Stimulated activated CD4-positive, alpha-beta T cell treated with anti-CD3 and anti-CD28 coated beads, TNF-alpha, amount 100 ng/mL, for 48 hours (primary cell): ENCODE results near the gene PPP1R16B.

Experiments
- DNase-seq, 3 donors: peaks; one replicate each; pipeline ENCODE4 v3.0.0-alpha.2; 2020; ENCODE audit warnings: low read depth in 3 of 3

PPP1R16B gene

GRCh38 chr20:38805502-38805957 is at the start of gene PPP1R16B:
TSS of gene PPP1R16B (plus strand) at chr20:38805697. CDS start at chr20:38835926, 30,229 bp downstream.
- peak; percentile 47 to 77 (median 48) for DNase-seq

GRCh38 chr20:38757145-38757775 is 48.2 kb upstream of the PPP1R16B start:
- DNase-seq = no peak

- no peak for DNase-seq
Observed at GRCh38 chr20:38759106-38759505, 46.4 kb upstream of the PPP1R16B start.

DNA sequence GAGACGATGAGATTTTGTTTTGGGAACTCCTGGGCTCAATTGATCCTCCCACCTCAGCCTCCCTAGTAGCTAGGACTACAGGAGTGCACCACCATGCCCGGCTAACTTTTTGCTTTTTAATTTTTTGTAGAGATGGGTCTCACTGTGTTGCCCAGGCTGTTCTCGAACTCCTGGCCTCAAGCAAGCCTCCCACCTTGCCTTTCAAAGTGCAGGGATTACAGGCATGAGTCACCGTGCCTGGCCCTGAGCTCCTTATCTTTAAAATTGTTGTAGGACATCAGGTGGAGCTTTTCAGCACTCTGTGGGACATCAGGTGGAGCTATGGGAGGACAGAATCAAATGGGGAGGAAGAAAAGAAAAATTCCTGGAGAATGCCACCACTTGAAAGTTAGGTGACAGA is 44.5 kb upstream of the PPP1R16B start:
- DNase-seq = no peak

DNA sequence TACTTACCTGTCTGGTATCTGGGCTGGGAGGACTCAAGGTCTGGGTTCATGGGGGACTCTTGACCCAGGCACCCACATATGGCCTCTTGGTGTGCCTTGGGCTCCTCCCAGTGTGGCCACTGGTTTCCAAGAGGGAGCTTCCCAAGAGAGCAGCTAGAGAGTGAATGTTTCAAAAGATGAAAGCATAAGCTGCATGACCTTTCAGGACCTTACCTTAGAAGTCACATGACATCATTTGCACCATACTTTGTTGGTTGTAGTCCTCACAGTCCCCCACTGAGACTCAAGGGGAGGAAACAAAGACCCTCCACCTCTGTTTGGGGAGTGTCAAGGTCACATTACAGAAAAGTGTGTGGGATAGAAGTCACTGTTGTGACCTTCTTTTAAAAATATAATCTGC is 43.3 kb upstream of the PPP1R16B start:
- DNase-seq = no peak

DNA sequence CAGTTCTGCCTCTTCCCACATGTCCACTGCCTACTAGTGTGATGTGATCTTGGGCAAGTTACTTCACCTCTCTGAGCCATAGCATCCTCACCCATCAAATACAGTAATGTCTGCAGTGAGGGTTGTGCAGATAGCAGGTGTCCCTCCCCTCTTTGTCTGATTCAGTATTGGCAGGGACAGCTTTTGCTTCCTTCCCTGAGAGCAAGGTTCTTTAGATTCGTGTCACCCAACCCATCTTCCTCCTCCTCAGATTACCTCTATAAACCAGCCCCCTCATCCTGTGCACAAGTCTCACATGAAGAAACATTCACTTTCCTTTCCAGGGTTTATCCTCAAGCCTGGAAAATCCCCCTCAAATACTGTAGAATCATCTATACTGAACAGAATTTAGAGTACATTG is 41.9 kb upstream of the PPP1R16B start:
- DNase-seq = no peak

DNA sequence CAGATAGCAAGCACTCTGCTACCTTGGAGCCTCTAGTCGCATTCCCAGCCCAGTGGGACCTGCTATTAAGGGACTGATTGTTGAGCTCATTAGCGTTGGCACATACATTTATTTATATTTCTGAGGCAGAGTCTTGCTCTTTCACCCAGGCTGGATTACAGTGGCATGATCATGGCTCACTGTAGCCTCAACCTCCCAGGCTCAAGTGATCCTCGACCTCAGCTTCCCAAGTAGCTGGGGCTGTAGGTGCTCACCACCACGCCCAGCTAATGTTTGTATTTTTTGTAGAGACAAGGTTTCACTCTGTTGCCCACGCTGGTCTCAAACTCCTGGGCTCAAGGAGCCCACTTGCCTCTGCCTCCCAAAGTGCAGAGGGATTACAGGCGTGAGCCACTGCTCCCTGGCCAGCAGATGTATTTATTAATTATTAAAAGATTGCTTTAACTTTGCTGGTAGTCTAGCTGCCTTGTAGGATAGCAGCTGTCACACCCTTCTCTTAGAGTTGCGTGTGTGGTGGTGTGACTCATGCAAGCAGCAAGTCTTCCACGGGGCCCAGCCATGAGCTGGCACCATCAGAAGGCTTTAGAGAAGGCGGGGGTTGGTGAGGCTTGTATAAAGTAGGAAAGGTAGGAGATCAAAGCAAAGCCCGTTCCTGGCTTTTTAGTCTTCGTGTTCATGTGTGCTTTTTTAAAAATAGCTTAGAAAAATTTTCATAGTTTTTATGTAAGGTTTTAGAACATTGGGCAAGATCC is 40.8 kb upstream of the PPP1R16B start:
- DNase-seq = peak; percentile 44 to 51 (median 46)

- no peak for DNase-seq
Observed at GRCh38 chr20:38766071-38766470, 39.4 kb upstream of the PPP1R16B start.

DNA sequence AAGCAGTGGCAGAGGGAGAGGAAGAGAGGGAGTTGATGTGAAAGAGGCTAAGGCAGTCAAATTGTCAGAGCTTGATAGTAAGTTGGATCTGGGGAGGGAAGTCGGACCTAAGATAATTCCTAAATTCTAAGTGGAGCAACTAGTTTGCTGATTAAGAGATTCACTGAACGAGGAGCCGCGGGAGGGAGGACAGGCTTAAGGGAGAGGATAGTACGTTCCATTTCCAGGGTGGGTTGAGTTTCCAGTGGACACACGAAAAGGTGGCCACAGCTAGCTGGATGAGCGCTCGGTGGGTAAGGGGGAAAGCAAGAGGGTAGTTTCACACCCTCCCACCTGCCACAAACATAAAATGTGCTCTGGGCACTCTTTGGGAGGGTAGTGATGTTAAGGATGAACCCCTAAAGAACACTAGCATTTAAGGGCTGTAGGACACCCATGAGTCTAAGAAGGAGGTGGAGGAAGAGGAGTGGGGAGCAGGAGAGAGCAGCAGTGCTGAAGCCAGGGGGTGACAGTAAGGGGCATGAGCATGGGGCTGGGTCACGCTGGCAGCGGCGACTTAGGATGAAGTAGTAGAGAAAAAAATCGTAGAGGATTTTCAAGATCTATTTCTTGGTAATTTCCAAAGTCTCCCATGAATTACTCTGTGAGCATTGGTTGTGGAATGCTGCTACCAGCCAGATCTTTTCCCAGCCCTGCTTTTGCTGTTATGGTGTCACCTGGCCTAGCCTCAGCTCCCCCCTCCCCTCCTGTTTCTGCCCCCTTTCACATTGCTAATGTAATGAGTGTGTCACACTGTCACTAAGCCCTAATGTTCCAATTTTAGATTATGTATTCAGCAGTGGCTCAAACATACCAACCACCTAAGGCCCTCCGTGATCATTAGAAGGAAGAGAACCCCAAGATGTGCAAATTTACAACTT is 35.9 kb upstream of the PPP1R16B start:
- DNase-seq = no peak

DNA sequence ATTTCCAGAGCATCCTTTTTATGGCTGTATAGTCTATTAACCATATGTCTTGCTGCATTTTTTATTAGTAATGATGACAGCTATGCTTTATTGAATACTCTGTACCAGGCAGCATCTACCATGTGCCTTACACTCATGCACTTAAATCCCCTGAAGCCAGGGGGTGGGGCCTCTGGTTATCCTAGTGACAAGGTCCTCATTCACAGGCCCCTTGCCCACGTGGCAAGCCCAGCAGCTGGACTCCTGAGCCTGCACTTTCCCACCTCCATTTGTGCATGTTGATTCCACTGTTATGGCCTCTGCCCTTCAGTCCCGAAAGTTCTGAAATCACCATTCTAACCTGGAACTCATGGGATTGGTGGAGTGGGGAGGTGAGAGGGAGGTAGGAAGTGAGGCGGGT is 35.0 kb upstream of the PPP1R16B start:
- no peak for DNase-seq

DNA sequence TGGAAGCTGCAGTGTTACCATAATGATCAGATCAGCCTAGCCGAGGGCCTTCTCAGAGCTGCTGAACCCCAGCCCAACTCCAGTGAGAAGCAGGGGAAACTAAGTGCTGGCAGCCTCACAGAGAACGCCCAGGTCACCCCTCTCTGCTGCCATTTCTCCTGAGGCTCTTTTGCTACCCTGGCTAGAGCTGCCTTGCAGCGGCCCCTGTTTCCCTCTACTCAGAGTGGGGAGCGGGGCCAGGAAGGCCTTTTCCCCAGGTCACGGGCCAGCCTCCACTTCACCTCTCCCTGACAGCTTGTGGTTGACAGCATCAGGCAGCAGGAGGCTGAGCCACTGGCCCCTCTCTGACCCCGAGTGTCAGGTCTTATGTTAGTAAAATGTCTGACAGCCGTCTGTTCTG is 34.5 kb upstream of the PPP1R16B start:
- DNase-seq = no peak

GRCh38 chr20:38771621-38772020 is 33.9 kb upstream of the PPP1R16B start:
- DNase-seq = no peak

GRCh38 chr20:38774167-38774566 is 31.3 kb upstream of the PPP1R16B start:
- no peak for DNase-seq

- no peak for DNase-seq
Observed at GRCh38 chr20:38776363-38776762, 29.1 kb upstream of the PPP1R16B start.

DNA sequence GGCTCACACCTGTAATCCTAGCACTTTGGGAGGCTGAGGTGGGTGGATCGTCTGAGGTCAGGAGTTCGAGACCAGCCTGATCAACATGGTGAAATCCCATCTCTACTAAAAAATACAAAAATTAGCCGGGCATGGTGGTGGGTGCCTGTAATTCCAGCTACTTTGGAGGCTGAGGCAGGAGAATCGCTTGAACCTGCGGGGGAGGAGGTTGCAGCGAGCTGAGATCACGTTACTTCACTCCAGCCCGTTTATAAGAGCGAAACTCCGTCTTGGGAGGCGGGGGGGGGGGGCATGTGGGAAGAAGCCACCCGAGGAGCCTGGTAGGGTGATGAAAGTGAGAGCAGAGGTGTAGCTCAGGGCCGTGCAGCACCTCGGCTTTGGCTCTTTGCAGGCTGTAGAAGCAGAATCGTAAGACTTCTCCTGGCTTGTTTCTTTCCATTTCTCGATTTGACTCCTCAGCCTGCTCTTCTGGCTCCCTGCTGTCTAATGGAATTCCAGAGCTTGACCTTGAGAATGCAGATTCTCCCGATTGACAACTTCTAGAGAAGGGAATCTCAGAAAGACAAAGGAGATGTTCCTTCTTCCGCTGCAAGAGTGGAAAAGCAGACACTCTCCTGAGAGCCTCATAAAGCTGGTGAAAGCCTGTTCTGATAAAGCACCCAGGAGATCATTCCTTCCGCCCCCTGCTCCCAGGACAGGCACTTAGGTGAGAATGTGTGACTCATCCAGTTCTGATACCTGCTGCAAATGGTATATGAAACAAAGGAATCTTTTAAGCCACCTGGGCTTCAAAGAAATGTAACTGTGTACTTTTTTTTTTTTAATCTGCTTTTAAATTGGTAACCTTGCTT is 26.0 kb upstream of the PPP1R16B start:
- DNase-seq = no peak

GRCh38 chr20:38782275-38782674 is 23.2 kb upstream of the PPP1R16B start:
- DNase-seq = no peak

DNA sequence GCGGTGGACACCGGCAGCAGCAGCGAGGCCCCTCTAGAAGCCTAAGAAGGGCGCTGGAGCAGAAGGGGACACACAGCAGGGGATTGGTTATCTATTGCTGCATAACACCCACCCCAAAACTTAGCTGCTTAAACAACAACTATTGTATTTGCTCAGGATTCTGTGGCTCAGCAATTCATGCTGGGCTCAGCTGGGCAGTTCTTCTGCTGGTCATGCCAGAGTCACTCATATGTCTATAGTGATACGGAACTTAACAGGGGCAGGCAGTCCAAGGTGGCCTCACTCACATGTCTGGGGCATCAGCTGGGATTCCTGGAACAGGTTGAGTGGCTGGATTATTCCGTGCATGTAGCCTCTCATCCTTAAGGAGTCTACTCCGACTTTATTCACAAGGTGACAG is 17.6 kb upstream of the PPP1R16B start:
- DNase-seq = no peak

DNA sequence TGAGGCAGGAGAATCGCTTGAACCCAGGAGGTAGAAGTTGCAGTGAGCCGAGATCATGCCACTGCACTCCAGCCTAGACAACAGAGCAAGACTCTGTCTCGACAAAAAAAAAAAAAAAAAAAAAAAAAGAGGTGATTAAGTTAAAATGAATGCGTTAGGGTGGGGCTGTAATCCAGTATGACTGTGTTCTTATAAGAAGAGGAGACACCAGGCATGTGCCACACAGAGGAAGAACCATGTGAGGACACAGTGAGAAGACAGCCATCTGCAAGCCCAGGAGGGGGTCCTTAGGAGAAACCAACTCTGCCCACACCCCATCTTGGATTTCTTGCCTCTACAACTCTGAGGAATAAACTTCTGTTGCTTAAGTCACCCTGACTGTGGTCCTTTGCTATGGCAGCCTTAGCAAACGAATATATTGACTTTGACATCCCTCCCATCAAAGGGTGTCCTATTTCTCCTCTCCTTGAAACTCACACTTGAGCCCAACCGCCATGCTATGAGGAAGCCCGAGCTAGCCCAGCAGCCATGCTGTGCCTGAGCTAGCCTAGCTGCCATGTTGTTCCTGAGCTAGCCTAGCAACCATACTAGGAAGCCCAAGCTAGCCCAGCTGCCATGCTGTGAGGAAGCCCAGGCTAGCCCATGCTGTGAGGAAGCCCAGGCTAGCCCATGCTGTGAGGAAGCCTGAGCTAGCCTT is 15.8 kb upstream of the PPP1R16B start:
- DNase-seq = no peak

GRCh38 chr20:38790200-38791053 is 15.1 kb upstream of the PPP1R16B start:
- peak in 1 of 3 donors; percentile 35 for DNase-seq

DNA sequence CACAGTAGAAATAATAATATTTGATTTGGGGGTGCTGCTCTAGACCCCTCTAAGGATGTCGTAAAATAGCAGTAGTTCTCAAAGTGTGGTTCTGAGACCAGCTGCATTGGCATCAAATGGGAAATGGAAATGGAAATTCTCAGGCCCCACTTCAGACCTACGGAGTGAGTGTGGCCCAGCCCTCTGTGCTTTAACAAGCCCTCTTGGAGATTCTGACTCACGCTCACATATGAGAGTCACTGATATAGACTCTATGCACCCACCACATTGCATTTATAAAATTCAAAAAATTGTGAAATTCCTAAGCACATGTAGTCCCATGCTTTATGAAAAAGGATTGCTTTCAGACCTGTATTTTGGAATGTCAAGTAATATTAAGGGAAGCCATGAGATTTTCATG is 14.2 kb upstream of the PPP1R16B start:
- no peak for DNase-seq
